Karpas-422 (cell line): ENCODE results near the gene RBMS3. TPM values are rescaled to one million over a fixed set of nuclear protein-coding genes. Genes with fewer than 3 reads are reported as not detected.

Experiments
- DNase-seq: peaks from one replicate; pipeline ENCODE4 v3.0.0-alpha.2; 2015
- H2AFZ ChIP-seq: fragments of 200-600 bp; sonication (generic); 2 replicates; pipeline ENCODE4 v1.6.1; 2014; ENCODE audit warnings: antibody characterized with exemption, low read length, mixed read lengths
- H3K27ac ChIP-seq: fragments of 200-600 bp; sonication (generic); 2 replicates; pipeline ENCODE4 v1.5.1; 2014; ENCODE audit warnings: mild to moderate bottlenecking, low read length, moderate library complexity
- H3K27me3 ChIP-seq: fragments of 200-600 bp; sonication (generic); 2 replicates; pipeline ENCODE4 v1.6.1; 2014; ENCODE audit warnings: low read length, mixed read lengths
- H3K36me3 ChIP-seq: fragments of 200-600 bp; sonication (generic); 2 replicates; pipeline ENCODE4 v1.6.1; 2014; ENCODE audit warnings: low read length, mixed read lengths; ENCODE audit not compliant: insufficient read depth
- H3K4me1 ChIP-seq: fragments of 200-600 bp; sonication (generic); 2 replicates; pipeline ENCODE4 v1.6.1; 2014; ENCODE audit warnings: mild to moderate bottlenecking, low read length, mixed read lengths
- H3K4me2 ChIP-seq: fragments of 200-600 bp; sonication (generic); 2 replicates; pipeline ENCODE4 v1.6.1; 2014; ENCODE audit warnings: low read length, low read depth, mild to moderate bottlenecking; ENCODE audit not compliant: poor library complexity, severe bottlenecking
- H3K4me3 ChIP-seq: fragments of 200-600 bp; sonication (generic); 2 replicates; pipeline ENCODE4 v1.5.1; 2014; ENCODE audit warnings: mild to moderate bottlenecking, antibody characterized with exemption, low read length, mixed read lengths
- H3K79me2 ChIP-seq: fragments of 200-600 bp; sonication (generic); 2 replicates; pipeline ENCODE4 v1.6.1; 2014; ENCODE audit warnings: mild to moderate bottlenecking, low read length, mixed read lengths
- H3K9ac ChIP-seq: fragments of 200-600 bp; sonication (generic); 2 replicates; pipeline ENCODE4 v1.6.0; 2014; ENCODE audit warnings: low read length
- H3K9me2 ChIP-seq: fragments of 200-600 bp; sonication (generic), shearing (Covaris generic); replicated peaks from 2 replicates; pipeline ENCODE4 v1.6.0; 2014; ENCODE audit warnings: mild to moderate bottlenecking, low read length, moderate library complexity; ENCODE audit not compliant: insufficient read depth
- H3K9me3 ChIP-seq: fragments of 300-700, 200-600 bp; sonication (generic); 2 replicates; pipeline ENCODE4 v1.6.1; 2014; ENCODE audit warnings: low read length, mixed read lengths
- H4K20me1 ChIP-seq: fragments of 200-600 bp; sonication (generic); 2 replicates; pipeline ENCODE4 v1.6.1; 2014; ENCODE audit warnings: mild to moderate bottlenecking, antibody characterized with exemption, low read length, low read depth; ENCODE audit not compliant: insufficient read depth
- total RNA-seq: library from RNA; depleted of rRNA; stranded (reverse); fragments of >200 nt; shearing (Covaris generic); gene quantifications from 2 replicates; pipeline ENCODE4 v1.2.3, GENCODE V29; 2014; ENCODE audit warnings: low replicate concordance

The RBMS3 gene
- total RNA-seq, 1 experiment from 2014 or later = not detected

- Histone ChIP-seq H3K9me3 (peaks cover 22% of the 10 kb centered on the region), H3K4me1 (no peaks in the 10 kb centered on the region)
Measured at GRCh38 chr3:29486096-29486495, 205.2 kb downstream of the RBMS3 start.

GRCh38 chr3:29486917-29487316 lies 206.0 kb downstream of the RBMS3 start:
- no peak overlapping the region for H3K9ac ChIP-seq
- no peak overlapping the region for H3K4me3 ChIP-seq
- H4K20me1 ChIP-seq = no peaks in the 10 kb centered on the region
- H2AFZ ChIP-seq = no peak overlapping the region
- H3K4me1 ChIP-seq = no peaks in the 10 kb centered on the region
- H3K27ac ChIP-seq = no peak overlapping the region
- no peaks in the 10 kb centered on the region for H3K27me3 ChIP-seq
- H3K9me3 ChIP-seq = peaks cover 22% of the 10 kb centered on the region
- H3K79me2 ChIP-seq = no peaks in the 10 kb centered on the region
- DNase-seq = no peak
- H3K36me3 ChIP-seq = no peaks in the 10 kb centered on the region
- H3K4me2 ChIP-seq = no peak overlapping the region
- H3K9me2 ChIP-seq = no peaks in the 10 kb centered on the region

More at GRCh38 chr3:29486096-29486495, 205.2 kb downstream of the RBMS3 start:
- Histone ChIP-seq H3K9me2 (no peaks in the 10 kb centered on the region), H3K79me2 (no peaks in the 10 kb centered on the region), H3K9ac (no peak overlapping the region), H3K27me3 (no peaks in the 10 kb centered on the region), H3K4me3 (no peak overlapping the region), H4K20me1 (no peaks in the 10 kb centered on the region), H3K4me2 (no peak overlapping the region), H3K27ac (no peak overlapping the region), H2AFZ (no peak overlapping the region), H3K36me3 (no peaks in the 10 kb centered on the region)
- no peak for DNase-seq

- Histone ChIP-seq H3K27ac (no peak overlapping the region), H3K9ac (no peak overlapping the region), H3K79me2 (no peaks in the 10 kb centered on the region), H3K4me3 (no peak overlapping the region), H4K20me1 (no peaks in the 10 kb centered on the region), H3K4me2 (no peak overlapping the region), H3K9me3 (peaks cover 21% of the 10 kb centered on the region), H2AFZ (no peak overlapping the region), H3K36me3 (no peaks in the 10 kb centered on the region), H3K9me2 (no peaks in the 10 kb centered on the region), H3K27me3 (no peaks in the 10 kb centered on the region), H3K4me1 (no peaks in the 10 kb centered on the region)
- DNase-seq = no peak
Measured at GRCh38 chr3:29488922-29489321, 208.1 kb downstream of the RBMS3 start.

- Histone ChIP-seq H3K4me1 (no peaks in the 10 kb centered on the region), H2AFZ (no peak overlapping the region), H3K9ac (no peak overlapping the region), H3K9me2 (no peaks in the 10 kb centered on the region), H4K20me1 (no peaks in the 10 kb centered on the region), H3K79me2 (no peaks in the 10 kb centered on the region), H3K27me3 (no peaks in the 10 kb centered on the region), H3K4me3 (no peak overlapping the region), H3K27ac (no peak overlapping the region), H3K36me3 (no peaks in the 10 kb centered on the region), H3K9me3 (peaks cover 15% of the 10 kb centered on the region), H3K4me2 (no peak overlapping the region)
- DNase-seq = no peak
Measured at GRCh38 chr3:29493109-29493508, 212.2 kb downstream of the RBMS3 start.

- Histone ChIP-seq H3K27ac (no peak overlapping the region), H4K20me1 (no peaks in the 10 kb centered on the region), H3K4me2 (no peak overlapping the region), H3K9ac (no peak overlapping the region), H3K27me3 (no peaks in the 10 kb centered on the region), H2AFZ (no peak overlapping the region), H3K4me1 (no peaks in the 10 kb centered on the region), H3K36me3 (no peaks in the 10 kb centered on the region), H3K79me2 (no peaks in the 10 kb centered on the region), H3K4me3 (no peak overlapping the region), H3K9me2 (no peaks in the 10 kb centered on the region), H3K9me3 (peaks cover 11% of the 10 kb centered on the region)
- no peak for DNase-seq
Measured at GRCh38 chr3:29494305-29495036, 213.6 kb downstream of the RBMS3 start.

GRCh38 chr3:29497282-29497681 lies 216.4 kb downstream of the RBMS3 start:
- Histone ChIP-seq H3K27ac (no peak overlapping the region), H3K9ac (no peak overlapping the region)
- DNase-seq = no peak

GRCh38 chr3:29502771-29503170 lies 221.9 kb downstream of the RBMS3 start:
- no peak for DNase-seq
- no peaks in the 10 kb centered on the region for H4K20me1 ChIP-seq

More at GRCh38 chr3:29497282-29497681, 216.4 kb downstream of the RBMS3 start:
- Histone ChIP-seq H3K9me3 (peaks cover 16% of the 10 kb centered on the region), H4K20me1 (no peaks in the 10 kb centered on the region), H3K4me2 (no peak overlapping the region), H3K27me3 (no peaks in the 10 kb centered on the region), H3K4me1 (no peaks in the 10 kb centered on the region), H3K79me2 (no peaks in the 10 kb centered on the region), H3K9me2 (no peaks in the 10 kb centered on the region), H2AFZ (no peak overlapping the region), H3K4me3 (no peak overlapping the region), H3K36me3 (no peaks in the 10 kb centered on the region)

GRCh38 chr3:29503314-29503713 lies 222.4 kb downstream of the RBMS3 start:
- no peak overlapping the region for H3K9ac ChIP-seq
- H4K20me1 ChIP-seq = no peaks in the 10 kb centered on the region
- H3K27ac ChIP-seq = no peak overlapping the region
- no peaks in the 10 kb centered on the region for H3K9me2 ChIP-seq
- no peak overlapping the region for H2AFZ ChIP-seq
- H3K4me1 ChIP-seq = no peaks in the 10 kb centered on the region
- no peak overlapping the region for H3K4me2 ChIP-seq
- no peak for DNase-seq
- H3K36me3 ChIP-seq = no peaks in the 10 kb centered on the region
- no peaks in the 10 kb centered on the region for H3K79me2 ChIP-seq
- no peak overlapping the region for H3K4me3 ChIP-seq
- H3K9me3 ChIP-seq = peaks cover 37% of the 10 kb centered on the region
- no peaks in the 10 kb centered on the region for H3K27me3 ChIP-seq

More at GRCh38 chr3:29502771-29503170, 221.9 kb downstream of the RBMS3 start:
- no peak overlapping the region for H2AFZ ChIP-seq
- no peaks in the 10 kb centered on the region for H3K4me1 ChIP-seq
- no peak overlapping the region for H3K4me2 ChIP-seq
- no peaks in the 10 kb centered on the region for H3K9me2 ChIP-seq
- H3K36me3 ChIP-seq = no peaks in the 10 kb centered on the region
- H3K9me3 ChIP-seq = peaks cover 37% of the 10 kb centered on the region
- no peak overlapping the region for H3K9ac ChIP-seq
- no peak overlapping the region for H3K4me3 ChIP-seq
- H3K27ac ChIP-seq = no peak overlapping the region
- no peaks in the 10 kb centered on the region for H3K27me3 ChIP-seq
- H3K79me2 ChIP-seq = no peaks in the 10 kb centered on the region
